Activated CD8-positive, alpha-beta memory T cell treated with anti-CD3 and anti-CD28 coated beads for 1 hour (primary cell): ENCODE results near the gene PPFIA1.
A peak's percentile ranks its signal among the peaks of the same experiment; 100 is the strongest.
"Not testable (repeated sequence)": the region's sequence is repeated elsewhere in the genome, so short reads cannot be mapped to it uniquely, and the experiment has no call there.

Experiments used
- DNase-seq, 2 donors: peaks; one replicate each; pipeline ENCODE4 v3.0.0-alpha.2; 2020; ENCODE audit warnings: low read depth in 1 of 2; ENCODE audit errors: extremely low read depth in 1 of 2

The PPFIA1 gene

GRCh38 chr11:70383664-70384565 lies 113.4 kb downstream of the PPFIA1 start:
- DNase-seq: no peak

DNA sequence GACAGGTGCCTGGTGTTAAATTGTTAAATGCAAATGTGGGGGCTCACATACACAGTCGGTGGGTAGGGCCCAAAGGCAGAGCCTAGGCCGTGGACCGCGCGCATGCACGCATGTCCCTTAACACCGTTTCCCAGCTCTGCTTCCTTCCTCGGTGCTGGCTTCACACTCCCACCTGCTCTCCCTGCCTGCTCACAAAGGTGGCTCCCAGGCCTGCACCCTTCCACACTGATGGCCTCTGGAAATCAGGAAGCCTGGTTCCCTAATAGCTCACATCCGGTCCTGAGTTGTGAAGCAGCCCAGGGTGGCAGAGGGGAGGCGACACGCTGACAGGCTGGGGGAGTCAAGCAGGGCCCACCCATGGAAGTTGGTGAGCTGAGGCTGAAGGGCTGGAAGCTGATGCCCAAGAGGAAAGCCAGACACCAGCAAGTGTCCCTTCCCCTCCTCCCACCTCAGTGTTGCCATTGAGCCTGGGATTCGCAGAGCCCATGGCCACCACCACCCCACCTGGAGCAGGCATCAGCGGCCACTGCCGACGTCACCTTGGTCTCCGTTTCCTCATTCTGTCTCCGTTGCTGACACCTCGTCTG lies 114.2 kb downstream of the PPFIA1 start:
- DNase-seq: no peak

DNA sequence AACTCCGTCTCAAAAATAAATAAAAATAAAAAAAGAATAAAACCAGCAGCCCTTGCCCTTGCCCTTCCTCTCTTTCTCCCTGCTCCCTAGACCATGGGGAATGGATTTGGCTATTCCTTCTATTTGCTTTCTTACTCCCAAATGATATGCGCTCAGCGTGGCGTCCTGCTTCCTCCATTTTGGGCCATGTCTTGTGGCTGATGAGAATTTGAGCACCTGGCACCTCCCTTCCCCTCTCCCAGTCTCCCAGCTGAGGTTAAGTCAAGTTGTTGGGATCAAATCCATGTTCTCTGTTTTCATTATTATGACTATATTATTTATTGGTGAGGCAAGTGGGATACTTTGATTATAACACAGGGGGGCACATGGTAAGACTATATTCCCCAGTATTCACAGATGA lies 117.1 kb downstream of the PPFIA1 start:
- no peak for DNase-seq

- no peak for DNase-seq
Observed at GRCh38 chr11:70389201-70389600, 118.7 kb downstream of the PPFIA1 start.

DNA sequence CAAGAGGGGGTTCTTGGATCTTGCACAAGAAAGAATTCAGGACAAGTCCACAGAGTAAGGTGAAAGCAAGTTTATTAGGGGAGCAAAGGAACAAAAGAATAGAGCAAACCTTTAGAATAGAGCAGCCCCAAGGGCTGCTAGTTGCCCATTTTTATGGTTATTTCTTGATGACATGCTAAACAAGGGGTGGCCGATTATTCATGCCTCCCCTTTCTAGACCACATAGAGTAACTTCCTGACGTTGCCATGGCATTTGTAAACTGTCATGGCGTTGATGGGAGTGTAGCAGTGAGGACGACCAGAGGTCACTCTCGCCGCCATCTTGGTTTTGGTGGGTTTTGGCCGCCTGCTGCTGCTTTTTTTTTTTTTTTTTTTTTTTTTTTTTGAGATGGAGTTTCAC lies 120.4 kb downstream of the PPFIA1 start:
- DNase-seq: not testable (repeated sequence)

GRCh38 chr11:70394211-70394950 lies 123.9 kb downstream of the PPFIA1 start:
- DNase-seq: no peak

DNA sequence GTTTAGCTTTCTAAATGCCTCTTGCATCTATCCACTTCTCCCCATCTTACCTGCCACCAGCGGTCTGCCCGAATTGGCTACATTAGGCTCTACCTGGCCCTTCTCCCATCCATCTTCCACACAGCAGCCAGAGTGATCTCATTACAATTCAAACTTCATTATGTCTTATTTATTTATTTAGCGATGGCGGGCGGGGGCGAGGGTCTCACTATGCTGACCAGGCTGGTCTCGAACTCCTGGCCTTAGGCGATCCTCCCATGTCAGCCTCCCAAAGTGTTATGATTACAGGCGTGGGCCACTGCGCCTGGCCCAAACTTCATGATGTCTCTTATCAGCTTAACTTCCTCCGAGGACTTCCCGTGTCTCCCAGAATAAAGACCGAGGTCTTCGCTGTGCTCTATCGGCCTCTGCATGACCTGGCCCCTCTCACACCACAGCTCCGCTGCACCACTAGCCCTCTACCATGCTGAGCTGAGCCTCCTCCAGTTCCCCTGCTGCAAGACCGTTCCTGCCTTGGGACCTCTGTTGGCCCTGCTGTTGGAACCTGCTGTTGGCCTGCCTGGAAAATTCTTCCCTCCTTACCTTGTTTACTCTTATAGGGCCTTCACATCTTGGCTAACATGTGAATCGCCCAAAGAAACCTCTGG lies 127.0 kb downstream of the PPFIA1 start:
- no peak for DNase-seq

DNA sequence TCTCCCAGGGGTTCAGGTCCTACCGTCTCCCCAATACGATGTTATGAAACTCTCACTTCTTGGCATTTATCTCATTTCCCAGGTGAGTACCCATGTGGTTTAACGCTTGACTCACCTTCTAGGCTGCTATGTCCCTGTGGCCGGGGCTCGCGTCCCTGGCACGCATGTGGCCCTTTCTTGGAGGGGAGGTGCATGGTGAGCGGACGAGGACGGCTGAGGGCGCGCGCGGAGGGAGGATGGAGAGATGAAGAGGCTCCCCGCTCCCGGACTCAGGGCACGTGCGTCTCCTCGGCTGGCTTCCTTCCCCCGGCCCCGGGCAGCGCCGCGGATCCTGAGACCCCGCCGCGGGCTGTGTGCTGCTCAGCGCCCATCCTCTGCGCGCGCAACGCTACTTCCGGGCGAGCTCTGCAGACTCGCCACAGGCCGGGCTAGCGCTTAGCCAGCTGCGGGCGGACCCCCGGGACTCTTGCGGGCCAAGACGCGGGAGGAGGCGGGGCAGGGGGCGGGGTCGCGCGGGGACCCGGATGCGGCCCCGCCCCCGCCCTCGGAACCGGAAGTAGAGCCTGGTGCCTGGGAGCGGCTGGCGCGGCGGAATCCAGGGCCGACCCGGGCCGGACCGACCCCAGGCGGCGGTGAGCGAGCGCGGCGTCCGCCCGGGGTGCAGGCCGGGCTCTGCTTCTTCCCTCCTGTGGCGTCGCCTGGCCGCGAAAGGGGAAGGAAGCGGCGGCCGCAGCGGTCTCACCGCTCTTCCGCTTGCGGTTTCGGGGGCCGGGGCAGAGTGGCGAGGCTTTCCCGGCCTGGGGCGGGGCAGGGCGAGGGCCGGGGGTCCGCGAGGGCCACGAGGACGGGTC lies 127.7 kb downstream of the PPFIA1 start, which contains the start of gene CTTN:
TSS of gene CTTN (plus strand) at position 547 of the 851 bp plus-strand sequence. CDS start 8,769 bp downstream, outside the sequence.
- peak in 1 of 2 donors; percentile 34 for DNase-seq

GRCh38 chr11:70398834-70399680 lies 128.6 kb downstream of the PPFIA1 start:
- no peak for DNase-seq

DNA sequence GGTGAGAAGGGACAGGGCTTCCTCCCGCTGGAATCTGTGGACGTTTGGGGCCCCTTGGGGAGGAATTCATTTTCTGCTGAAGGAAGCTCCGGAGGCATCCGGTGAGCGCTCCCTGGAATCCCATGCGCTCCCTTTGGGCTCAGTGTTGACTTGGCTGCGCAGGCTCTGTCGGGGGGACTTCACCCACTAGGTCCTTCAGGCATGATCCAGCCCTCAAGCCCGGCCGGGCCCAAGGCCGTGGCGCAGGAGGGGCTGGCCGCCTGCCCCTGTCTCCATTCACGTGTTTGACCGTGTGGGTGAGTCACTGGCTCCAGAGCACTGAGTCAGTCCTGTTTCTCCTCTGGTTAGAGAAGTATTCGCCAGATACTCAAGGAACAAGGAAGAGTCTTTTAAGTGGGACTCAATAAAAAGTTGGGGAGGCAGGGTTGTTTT lies 129.2 kb downstream of the PPFIA1 start:
- no peak for DNase-seq

DNA sequence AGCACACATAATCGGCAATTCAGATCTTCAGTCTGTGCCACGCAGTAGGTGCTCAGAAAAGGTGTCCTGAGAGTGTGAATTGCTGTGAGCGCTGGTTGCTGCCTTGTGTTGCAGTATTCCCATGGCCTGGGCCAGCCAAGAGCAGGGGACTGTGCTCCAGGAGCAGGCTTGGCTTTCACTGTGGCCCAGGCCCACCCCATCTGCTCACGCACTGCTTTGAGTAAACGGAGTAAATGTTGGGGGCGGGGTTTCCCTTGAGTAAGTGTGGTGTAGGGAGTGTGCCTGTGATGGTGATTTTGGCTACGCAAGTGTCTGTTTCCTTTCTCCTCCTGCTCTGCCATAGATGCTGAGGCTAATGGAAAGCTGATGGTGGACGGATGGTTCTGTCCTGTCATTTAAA lies 130.2 kb downstream of the PPFIA1 start:
- no peak for DNase-seq

DNA sequence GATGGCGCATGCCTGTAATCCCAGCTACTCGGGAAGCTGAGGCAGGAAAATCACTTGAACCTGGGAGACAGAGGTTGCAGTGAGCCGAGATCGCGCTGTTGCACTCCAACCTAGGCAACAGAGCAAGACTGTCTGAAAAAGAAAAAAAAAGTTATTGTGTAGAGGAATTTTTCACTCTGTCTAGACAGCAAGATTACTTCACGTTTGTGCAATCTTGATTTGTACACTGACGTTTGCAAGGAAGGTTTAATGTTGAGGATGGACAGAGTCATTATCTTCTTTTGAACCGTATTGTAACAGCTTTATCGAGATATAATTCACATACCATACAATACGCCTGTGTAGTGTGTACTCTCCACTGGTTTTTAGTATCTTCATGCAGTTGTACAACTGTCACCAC lies 131.5 kb downstream of the PPFIA1 start:
- no peak for DNase-seq

- no peak for DNase-seq
Observed at GRCh38 chr11:70402685-70403084, 132.2 kb downstream of the PPFIA1 start.

GRCh38 chr11:70404244-70404643 lies 133.8 kb downstream of the PPFIA1 start:
- no peak for DNase-seq

- DNase-seq: no peak
Observed at GRCh38 chr11:70405679-70406395, 135.3 kb downstream of the PPFIA1 start.

DNA sequence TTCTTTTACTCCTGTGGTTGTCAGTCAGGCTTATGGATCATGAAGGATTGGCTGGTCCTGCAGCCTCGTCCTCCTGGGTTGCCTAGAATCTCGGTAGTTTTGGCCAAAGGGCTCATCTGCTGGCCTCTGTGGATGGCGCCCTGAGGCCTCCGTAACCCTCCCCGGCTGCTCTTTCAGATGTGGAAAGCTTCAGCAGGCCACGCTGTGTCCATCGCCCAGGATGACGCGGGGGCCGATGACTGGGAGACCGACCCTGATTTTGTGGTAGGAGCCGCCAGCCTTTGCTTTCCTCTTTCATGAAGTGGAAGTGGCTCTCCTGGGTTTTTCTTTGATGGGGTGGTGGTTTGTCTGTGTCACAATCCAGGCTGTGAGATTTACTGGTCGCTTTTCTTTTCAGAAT lies 136.6 kb downstream of the PPFIA1 start:
- DNase-seq: no peak

DNA sequence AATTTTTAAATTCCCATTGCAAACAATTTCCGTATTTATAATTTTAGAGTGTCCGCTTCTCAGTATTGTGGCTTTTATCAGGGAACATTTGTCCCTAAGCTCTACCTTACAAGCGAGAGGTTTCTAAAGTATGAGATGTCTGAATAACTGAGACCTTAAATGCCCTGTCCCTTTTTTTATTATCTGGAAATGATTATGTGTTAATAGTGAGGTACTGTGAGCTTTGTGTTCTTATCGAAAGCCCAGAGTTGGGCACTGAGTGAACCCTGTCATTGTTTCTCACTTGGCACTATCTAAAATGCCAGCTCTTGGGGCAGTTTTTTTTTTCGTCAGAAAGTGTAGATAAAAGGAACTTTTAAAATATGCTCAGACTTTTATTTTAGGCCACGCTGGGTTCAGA lies 137.3 kb downstream of the PPFIA1 start:
- DNase-seq: no peak

- DNase-seq: not testable (repeated sequence)
Observed at GRCh38 chr11:70408326-70408725, 137.8 kb downstream of the PPFIA1 start.

DNA sequence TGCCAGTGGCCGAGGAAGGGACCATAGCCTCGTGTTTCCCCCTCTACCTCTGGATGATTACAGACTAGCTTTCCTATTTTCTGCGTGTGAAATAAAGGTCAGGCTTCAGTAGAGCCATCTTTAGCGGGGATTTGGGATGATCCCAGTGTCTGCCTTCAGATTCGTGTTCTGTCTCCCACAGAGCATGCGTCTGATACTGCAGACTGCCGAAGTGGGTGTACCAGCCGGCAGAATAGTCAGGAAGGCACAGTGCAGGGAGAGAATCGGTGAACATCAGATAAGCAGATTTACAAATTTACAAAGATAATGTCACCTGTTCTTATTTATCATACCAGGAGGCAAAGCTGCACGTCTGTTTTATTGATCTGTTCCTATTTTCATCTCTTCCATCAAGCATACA lies 138.9 kb downstream of the PPFIA1 start:
- DNase-seq: no peak
